Inferior parietal cortex (tissue), 1 donor: ENCODE measurements around the gene SNX19.
"Not testable (repeated sequence)": the region's sequence is repeated elsewhere in the genome, so short reads cannot be mapped to it uniquely, and the experiment has no call there.

Source experiments
- DNase-seq: peaks from one replicate; pipeline ENCODE4 v3.0.0-alpha.2; 2016; ENCODE audit errors: extremely low spot score

Gene SNX19

GRCh38 chr11:130873761-130874160 lies 42.5 kb downstream of the SNX19 start:
- DNase-seq, result no peak

DNA sequence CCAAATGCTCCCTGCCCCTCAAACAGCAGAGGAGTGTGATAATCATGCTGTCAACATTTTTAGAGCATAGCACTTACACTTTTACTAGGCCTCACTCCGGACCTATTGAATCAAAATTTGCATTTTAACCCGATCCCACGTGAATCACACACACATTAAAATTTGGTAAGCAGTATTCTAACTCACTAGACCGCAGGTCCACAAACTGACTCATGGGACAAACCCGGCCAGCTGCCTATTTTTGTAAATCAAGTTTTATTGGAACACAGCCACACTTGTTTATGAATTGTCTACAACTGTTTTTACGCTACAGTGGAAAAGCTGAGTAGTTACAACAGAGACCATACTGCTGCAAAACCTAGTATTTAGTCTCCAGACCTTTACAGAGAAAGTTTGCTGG lies 43.3 kb downstream of the SNX19 start:
- no peak for DNase-seq

DNA sequence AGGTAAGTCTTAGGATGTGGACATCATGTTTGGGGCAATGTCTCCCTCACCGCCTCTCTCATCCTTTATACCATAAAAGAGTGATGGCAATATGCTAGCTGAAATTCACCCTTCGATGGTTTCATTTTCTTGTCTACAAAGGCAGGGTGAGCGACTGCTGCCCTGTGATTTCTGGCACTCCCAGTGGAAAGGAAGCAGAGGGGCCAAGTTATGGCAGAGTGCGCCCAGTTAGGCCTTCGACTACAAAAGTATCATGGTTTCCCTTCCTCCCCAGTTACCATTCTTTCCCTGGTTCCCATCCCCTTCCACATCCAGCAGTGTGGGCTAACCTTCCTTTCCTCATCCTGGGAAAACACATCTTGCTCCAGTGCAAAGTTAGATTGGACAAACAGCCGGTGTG lies 43.8 kb downstream of the SNX19 start:
- no peak for DNase-seq

GRCh38 chr11:130872102-130872501 lies 44.2 kb downstream of the SNX19 start:
- no peak for DNase-seq

DNA sequence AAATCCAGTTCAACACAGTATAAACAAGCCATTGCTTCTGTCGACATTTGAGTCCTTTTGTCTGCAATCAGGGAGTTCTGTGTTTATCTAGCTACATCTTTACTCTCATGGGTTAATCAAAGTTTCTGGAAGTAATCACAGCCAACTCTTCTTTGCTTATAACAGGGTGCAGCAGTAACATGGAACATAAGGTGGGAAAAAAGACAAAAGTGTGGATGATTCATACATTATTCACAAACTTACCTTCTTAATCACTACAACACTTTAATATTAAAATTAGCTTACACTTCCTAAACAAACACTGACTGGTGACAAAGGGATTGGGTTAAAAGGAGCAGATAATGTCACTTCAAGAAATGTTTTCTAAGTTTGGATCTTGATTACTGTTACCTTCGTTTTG lies 44.7 kb downstream of the SNX19 start:
- no peak for DNase-seq

DNA sequence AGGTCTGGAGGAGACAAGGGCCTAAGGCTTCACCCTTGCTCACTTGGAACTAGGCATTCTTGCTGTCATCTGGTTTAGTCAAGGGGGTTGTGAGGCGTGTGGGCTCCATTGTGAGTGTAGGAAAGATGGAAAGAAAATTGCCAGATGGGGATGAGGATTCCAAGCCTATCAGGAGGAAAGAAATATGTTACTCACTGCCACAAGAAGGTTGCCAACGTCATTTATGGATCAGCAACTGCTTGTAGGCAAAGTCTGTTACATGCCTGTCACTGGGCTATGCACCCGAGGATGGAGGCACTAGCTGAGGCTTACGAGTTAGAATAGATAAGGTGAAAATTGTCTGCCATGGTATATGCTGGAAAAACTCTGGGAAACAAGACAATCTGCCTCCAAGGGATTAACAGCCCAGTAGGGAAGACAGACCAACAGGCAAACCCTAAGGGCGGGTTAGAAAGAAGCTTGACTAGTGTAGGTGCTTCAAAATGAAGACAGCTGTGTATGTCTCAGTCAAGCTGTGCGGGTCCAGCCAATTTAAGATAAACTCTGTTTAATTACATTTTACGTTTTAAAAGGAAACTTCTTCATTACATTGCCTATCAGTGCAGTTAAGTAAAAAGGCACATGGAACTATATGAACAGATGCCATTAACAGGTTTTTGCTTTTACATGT lies 47.4 kb downstream of the SNX19 start:
- DNase-seq, result no peak

DNA sequence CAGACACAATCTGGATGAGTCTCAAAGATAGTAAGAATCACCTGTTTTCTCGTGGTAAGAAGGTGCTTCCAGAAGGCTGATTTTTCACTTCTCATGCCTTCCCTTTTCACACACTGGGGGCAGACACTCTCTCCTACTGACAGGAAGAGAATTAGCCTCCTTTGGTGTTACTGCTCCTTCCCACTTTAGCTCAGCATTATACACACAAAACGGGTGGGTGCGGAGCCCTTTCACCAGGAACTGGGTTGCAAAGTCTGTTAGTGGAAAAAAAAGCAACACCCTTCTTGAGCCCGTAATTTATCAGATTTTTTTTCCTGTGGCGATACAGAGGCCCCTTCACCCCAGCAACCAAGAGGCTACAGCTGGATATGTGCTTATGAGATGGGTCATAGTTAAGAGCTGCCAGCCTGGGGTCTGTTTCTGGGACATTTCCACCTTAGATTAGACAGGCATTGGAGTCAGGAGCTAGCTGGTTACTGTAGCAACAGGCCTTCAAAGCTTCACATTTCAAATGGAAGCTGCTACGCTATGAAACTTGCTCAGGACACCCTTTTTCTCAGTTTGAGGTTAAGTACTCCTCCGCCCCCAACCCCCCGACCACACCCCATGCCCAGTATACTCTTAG lies 48.1 kb downstream of the SNX19 start:
- no peak for DNase-seq

DNA sequence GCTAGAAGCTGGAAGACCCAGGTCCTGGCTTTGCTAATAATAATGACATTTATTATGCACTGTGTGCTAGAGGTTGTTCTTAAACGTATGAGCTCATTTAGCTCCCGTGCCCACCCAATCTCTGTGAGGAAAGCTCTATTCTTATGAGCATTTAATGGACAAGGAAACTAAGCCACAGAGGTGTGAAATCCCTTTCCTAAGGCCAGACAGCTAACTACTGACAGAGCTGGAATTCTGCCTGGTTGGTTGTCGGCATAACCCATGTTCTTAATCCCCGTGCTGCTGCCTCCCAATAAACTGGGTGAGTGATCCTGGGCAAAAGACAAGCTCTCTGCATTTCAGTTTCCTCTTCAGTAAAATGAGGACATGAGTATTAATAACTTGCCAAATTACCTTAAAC lies 49.4 kb downstream of the SNX19 start:
- no peak for DNase-seq

GRCh38 chr11:130865774-130866114 lies 50.5 kb downstream of the SNX19 start:
- DNase-seq, result no peak

DNA sequence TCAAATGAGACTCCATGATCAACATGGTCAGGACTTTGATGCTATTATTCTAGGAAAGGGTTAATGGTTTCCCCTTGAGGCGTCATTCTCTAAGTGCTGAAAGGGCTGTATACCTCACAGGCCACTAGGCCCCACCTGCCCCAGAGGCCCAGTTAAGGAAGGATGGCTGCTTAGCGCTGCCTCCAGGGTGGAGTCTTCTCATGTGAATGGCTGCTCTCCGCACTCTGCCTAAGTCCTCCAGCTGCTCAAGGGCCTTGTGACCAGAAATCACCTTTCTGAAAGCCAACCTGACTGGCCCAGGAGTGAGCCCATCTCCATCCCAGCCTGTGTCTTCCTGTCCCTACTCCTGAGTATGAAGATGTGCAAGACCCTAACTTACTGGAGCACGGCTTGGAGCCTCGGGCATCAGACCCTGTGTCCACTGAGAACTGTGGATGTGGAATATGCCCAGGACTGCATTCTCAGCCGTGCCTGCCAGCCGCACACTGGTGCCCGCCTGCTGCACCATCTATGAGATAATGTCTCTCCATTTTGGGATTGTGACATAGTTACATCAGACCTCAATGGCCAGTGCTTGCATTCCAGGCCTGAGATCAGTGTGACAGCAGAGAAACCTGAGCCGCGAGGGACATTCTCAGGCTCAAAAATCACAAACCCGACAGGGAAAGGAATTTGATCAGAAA lies 51.0 kb downstream of the SNX19 start:
- no peak for DNase-seq

- peak; percentile 97 for DNase-seq
Measured at GRCh38 chr11:130861902-130862860, 54.1 kb downstream of the SNX19 start.

GRCh38 chr11:130861283-130861682 lies 55.0 kb downstream of the SNX19 start:
- DNase-seq, result no peak

DNA sequence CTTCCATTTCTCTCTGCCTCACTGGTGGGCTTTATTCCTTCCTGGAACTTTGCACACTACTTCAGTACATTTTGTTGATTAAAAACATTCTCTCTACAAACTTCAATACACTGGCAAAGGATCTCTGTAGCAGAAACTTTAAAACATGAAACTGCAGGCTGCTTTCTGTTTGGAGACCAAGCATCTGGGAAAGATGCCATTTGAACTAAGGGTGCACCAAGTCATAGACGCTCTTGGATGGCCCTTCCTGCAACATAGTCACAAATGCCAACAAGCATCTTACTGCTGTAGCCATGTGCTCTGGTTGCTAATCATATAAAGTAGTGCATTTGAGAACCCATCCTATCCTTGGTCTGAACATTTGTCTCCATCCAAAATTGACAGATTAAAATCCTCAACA lies 56.4 kb downstream of the SNX19 start:
- no peak for DNase-seq

- no peak for DNase-seq
Measured at GRCh38 chr11:130858215-130858614, 58.1 kb downstream of the SNX19 start.

GRCh38 chr11:130855707-130856106 lies 60.6 kb downstream of the SNX19 start:
- DNase-seq, result not testable (repeated sequence)

DNA sequence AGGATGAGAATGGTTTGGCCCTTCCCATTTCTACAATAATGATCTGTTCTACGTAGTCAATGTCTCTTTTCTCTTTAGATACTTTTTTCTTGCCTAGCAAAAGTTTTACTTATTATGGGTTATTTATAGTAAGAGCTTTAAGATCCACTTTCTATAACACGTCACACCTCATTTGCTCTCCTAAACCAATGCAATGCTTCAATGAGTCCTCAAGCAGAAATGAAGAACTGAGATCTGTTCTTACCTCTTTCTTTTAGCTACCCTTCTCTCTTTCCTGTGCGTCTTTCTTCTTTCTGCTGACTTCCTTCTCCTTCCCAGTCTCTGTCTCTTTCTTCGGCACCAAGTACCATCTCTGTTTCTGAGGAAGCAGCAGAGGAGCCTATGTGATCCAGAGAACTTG lies 61.8 kb downstream of the SNX19 start:
- DNase-seq, result no peak

GRCh38 chr11:130852589-130852988 lies 63.7 kb downstream of the SNX19 start:
- DNase-seq, result no peak

GRCh38 chr11:130850185-130850944 lies 65.9 kb downstream of the SNX19 start:
- no peak for DNase-seq

DNA sequence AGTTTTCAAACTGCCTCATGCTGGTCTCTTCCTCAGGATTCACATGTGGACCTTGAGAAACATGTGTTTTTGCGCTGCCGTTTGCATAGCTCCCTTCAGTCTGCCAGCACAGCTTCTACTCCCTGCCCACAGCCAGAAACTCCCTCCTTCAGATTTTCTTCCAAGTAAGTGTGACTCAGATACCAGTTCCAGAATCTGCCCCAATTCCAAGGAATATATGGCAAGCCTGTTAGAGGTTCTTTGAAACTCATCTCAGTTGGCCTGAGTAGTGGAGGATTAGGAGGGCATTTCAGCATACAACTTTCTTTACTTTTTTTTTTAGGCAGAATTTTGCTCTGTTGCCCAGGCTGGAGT lies 67.1 kb downstream of the SNX19 start:
- no peak for DNase-seq

DNA sequence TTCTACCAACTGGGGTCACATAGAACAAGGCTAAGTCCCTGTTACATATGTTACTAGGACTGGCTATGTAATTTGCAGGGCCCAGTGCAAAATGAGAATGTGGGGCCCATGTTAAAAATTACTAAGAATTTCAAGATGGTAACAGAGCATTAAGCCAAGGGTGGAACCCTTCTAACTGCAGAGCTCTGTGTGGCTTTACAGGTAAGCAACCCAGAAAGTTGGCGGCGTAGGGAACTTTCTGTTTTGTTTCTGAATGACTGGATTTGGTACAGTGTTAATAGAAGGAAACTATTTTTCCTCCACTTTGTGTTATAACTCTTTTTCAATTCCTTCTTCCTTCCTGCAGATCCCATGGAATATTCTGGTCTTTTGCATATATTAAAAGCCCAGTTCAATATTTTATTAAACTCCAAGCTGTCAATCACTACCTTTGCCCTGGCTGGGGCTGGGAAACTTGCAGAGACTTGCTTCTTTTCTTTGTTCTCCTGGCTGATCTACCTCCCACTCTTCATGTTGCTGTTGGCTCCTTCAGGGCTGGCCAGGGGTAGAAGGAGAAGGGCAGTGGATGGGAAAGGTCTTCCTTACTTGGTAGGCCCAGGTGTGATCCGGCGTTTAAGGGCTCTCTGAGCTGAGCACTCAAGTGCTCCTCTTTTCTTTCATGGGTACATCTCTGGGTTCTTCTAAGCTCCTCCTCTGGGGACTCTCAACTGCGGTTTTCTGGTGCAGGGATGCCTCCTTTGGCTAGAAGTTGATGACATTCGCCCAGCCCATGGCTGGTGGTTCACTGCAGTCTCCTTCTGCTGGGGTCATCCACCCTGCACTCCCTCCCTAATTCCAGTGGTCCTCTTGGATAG lies 67.7 kb downstream of the SNX19 start:
- DNase-seq, result no peak

DNA sequence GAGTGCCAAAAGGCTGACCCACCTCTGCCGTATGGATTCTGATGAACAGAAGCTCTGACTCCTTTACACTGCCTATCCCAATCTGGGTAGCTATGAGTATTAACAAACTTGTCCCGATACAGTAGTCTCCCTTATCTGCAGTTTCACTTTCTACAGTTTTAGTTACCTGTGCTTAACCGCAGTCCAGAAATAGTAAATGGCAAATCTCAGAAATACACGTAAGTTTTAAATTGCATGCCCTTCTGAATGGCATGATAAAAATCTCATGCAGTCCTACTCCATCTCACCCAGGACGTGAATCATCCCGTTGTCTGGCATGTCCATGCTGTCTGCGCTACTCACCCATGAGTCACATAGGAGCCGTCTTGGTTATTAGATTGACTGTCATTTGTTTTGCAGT lies 68.8 kb downstream of the SNX19 start:
- no peak for DNase-seq
